ENCODE results near the gene EPHA3. TPM values are rescaled to one million over a fixed set of nuclear protein-coding genes. Genes with fewer than 3 reads are reported as not detected.

The EPHA3 gene
- total RNA-seq, 2 donors from 2014 or later: 9.4 to 11.9 TPM

GRCh38 chr3:89358281-89358680 lies 250.9 kb downstream of the EPHA3 start:
- no peak for TF ChIP-seq POLR2A (IDR thresholded peaks at IDR 0.05)
- no peak for TF ChIP-seq POLR2AphosphoS5 (IDR thresholded peaks at IDR 0.05)
- no peak for TF ChIP-seq CTCF (IDR thresholded peaks at IDR 0.05)
- Histone ChIP-seq H3K27ac (no peak overlapping the region), H3K4me1 (replicated peaks) (no peaks in the 10 kb centered on the region), H3K4me3 (no peak overlapping the region), H3K36me3 (no peaks in the 10 kb centered on the region), H3K9me3 (no peaks in the 10 kb centered on the region), H3K27me3 (replicated peaks; ENCODE audit: insufficient read depth) (no peaks in the 10 kb centered on the region)
- intact Hi-C loops (cut with DNase I): no loop called here
- DNase-seq (ENCODE audit: low spot score): no peak

- no peaks in the 10 kb centered on the region for H3K4me1 ChIP-seq (replicated peaks)
- no peaks in the 10 kb centered on the region for H3K27me3 ChIP-seq (replicated peaks; ENCODE audit: insufficient read depth)
- H3K36me3 ChIP-seq: no peaks in the 10 kb centered on the region
- TF ChIP-seq POLR2AphosphoS5 (IDR thresholded peaks at IDR 0.05) (no peak), POLR2A (IDR thresholded peaks at IDR 0.05) (no peak), CTCF (IDR thresholded peaks at IDR 0.05) (no peak)
- H3K9me3 ChIP-seq: no peaks in the 10 kb centered on the region
- no peak overlapping the region for H3K4me3 ChIP-seq
- 90% methylated on average over 1 of the region's 1 CpG for WGBS
- no peak overlapping the region for H3K27ac ChIP-seq
- intact Hi-C loops (cut with DNase I): no loop called here
- DNase-seq (ENCODE audit: low spot score): no peak
These were observed 252.7 kb downstream of the EPHA3 start for GRCh38 chr3:89360156-89360555.

- Histone ChIP-seq H3K27me3 (replicated peaks; ENCODE audit: insufficient read depth) (no peaks in the 10 kb centered on the region), H3K27ac (no peak overlapping the region), H3K4me3 (no peak overlapping the region), H3K4me1 (replicated peaks) (no peaks in the 10 kb centered on the region), H3K36me3 (no peaks in the 10 kb centered on the region), H3K9me3 (no peaks in the 10 kb centered on the region)
- DNase-seq (ENCODE audit: low spot score): no peak
- intact Hi-C loops (cut with DNase I): no loop called here
- 71% methylated on average over 1 of the region's 1 CpG for WGBS
- TF ChIP-seq POLR2A (IDR thresholded peaks at IDR 0.05) (no peak), CTCF (IDR thresholded peaks at IDR 0.05) (no peak), POLR2AphosphoS5 (IDR thresholded peaks at IDR 0.05) (no peak)
These were observed 255.1 kb downstream of the EPHA3 start for GRCh38 chr3:89362496-89362895.

- TF ChIP-seq CTCF (IDR thresholded peaks at IDR 0.05) (no peak), POLR2AphosphoS5 (IDR thresholded peaks at IDR 0.05) (no peak), POLR2A (IDR thresholded peaks at IDR 0.05) (no peak)
- no peaks in the 10 kb centered on the region for H3K4me1 ChIP-seq (replicated peaks)
- no peak overlapping the region for H3K4me3 ChIP-seq
- H3K36me3 ChIP-seq: no peaks in the 10 kb centered on the region
- H3K27me3 ChIP-seq (replicated peaks; ENCODE audit: insufficient read depth): no peaks in the 10 kb centered on the region
- no peaks in the 10 kb centered on the region for H3K9me3 ChIP-seq
- intact Hi-C loops (cut with DNase I): no loop called here
- H3K27ac ChIP-seq: no peak overlapping the region
- DNase-seq (ENCODE audit: low spot score): no peak
- 88% methylated on average over 3 of the region's 3 CpGs for WGBS
These were observed 255.8 kb downstream of the EPHA3 start for GRCh38 chr3:89363171-89363570.

- H3K36me3 ChIP-seq: no peaks in the 10 kb centered on the region
- no peak overlapping the region for H3K4me3 ChIP-seq
- no peaks in the 10 kb centered on the region for H3K9me3 ChIP-seq
- H3K27ac ChIP-seq: no peak overlapping the region
- H3K27me3 ChIP-seq (replicated peaks; ENCODE audit: insufficient read depth): no peaks in the 10 kb centered on the region
- intact Hi-C loops (cut with DNase I): no loop called here
- DNase-seq (ENCODE audit: low spot score): no peak
- H3K4me1 ChIP-seq (replicated peaks): no peaks in the 10 kb centered on the region
- no peak for TF ChIP-seq POLR2AphosphoS5 (IDR thresholded peaks at IDR 0.05)
- TF ChIP-seq POLR2A (IDR thresholded peaks at IDR 0.05): no peak
- TF ChIP-seq CTCF (IDR thresholded peaks at IDR 0.05): no peak
These were observed 256.9 kb downstream of the EPHA3 start for GRCh38 chr3:89364314-89364713.

Data from prostate gland (tissue), 2 donors.